Measurements from ENCODE around the gene ZNF408.
A peak's percentile ranks its signal among the peaks of the same experiment; 100 is the strongest.
"Not testable (repeated sequence)": the region's sequence is repeated elsewhere in the genome, so short reads cannot be mapped to it uniquely, and the experiment has no call there.

The ZNF408 gene

DNA sequence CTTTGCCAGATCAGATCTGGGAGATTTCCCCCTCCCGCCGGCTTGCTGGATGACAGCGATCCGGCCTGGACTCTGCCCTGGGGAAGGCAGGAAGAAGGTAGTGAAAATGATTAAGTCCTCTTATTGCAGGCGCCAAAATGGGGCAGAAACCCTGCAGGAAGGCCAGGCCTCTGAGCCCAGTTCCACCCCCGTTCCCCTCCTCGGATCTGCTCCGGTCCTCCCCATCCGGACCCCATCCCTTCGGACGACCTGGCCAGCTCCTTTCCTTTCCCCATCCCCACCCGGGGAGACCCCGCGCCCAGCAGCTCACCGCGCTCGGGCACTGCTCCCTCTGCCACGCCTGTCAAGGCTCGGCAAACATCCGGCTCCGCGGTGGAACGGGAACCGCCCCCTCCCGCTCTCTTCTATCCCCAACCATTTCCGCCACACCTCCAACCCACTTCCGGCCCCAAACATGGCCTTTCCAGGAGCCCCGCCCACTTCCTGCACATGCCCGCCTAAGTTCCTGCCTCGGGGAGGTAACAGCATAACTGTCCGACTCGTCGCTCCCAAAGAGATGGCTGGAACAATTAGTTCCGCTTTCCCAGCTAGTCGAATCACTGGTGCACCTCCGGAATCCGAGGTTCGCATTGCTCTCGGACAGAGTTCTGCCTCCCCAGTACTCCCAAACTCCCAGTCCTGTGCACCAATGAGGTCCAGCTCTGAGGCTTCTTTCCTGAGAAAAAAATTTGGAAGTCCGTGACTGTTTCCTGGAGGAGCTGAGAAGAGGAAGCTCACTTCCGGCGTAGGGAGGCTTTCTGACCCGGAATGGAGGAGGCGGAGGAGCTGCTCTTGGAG is at the start of gene ZNF408, which contains the start of gene ARHGAP1:
Gene ZNF408 (plus strand): TSS at position 791 of the 837 bp plus-strand sequence. CDS start 17 bp downstream, at position 808.
Gene ARHGAP1 (minus strand): TSS at position 379 of the 837 bp plus-strand sequence. CDS start 4,512 bp downstream, outside the sequence.
- DNase-seq: peak; percentile 61

DNA sequence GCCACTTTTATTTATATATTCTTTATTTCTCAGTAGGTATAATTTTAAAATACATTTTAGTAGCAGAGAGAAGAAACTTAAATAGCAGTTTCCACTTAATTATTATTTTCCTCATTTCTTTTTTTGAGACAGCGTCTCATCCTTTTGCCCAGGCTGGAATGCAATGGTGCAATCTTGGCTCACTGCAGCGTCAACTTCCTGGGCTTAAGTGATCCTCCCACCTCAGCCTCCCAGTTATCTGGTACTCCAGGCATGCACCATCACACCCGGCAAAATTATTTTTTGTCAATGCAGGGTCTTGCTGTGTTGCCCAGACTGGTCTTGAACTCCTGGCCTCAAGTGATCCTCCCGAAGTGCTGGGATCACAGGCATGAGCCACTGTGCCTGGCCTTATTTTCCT is 45.2 kb upstream of the ZNF408 start:
- no peak for DNase-seq

DNA sequence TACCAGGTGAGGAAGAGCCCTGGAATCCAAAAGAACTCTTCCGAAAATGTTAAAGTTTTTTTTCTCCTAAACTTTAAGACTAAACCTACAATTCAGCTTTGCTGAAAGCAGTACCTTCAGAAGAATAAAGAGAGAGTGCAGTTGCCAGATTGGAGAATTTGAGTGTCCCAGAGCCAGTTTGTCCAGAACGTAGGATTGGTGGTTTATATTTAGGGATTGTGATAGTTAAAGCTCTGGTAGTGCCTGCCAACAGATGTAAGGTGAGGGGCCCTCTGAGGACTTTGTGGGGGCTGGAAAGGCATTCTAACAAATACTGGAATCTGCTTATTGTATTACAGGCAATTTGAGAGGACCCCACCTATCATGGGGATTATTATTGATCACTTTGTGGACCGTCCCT is 43.6 kb upstream of the ZNF408 start:
- no peak for DNase-seq

DNA sequence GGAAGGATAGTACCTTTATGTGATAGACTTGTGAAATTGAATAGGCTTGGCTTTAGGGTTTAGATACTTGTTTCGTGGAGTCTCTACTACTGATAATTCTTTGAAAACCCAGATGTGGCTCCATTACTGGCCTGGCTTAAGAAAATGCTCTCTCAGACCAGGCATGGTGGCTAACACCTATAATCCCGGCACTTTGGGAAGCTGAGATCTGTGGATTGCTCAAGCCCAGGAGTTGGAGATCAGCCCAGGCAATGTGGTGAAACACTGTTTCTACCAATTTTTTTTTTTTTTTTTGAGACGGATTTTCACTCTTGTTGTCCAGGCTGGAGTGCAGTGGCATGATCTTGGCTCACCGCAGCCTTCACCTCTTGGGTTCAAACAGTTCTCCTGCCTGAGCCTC is 42.6 kb upstream of the ZNF408 start:
- DNase-seq: no peak

- DNase-seq: no peak
These were observed 40.9 kb upstream of the ZNF408 start for GRCh38 chr11:46659908-46660307.

- DNase-seq: no peak
These were observed 39.0 kb upstream of the ZNF408 start for GRCh38 chr11:46661836-46662235.

DNA sequence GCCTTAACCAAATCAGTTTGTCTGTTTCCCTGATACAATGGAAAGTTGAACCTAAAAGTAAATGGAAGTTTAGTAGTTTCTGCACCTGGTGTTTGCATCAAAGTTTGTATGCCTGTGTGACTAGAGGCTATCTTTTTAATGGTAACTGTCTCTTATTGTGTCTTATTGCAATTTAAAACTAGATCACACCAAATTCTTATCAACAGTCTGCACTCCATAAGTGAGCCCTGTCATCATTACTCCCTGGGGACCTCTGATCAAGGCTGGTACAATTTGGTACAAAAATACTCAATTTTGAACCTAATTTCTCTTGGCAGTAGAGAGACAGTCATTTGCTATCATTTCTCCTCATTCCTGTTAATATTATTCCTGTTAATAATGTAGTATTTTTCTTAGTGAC is 38.5 kb upstream of the ZNF408 start:
- no peak for DNase-seq

GRCh38 chr11:46663277-46663940 is 37.4 kb upstream of the ZNF408 start:
- DNase-seq: no peak

DNA sequence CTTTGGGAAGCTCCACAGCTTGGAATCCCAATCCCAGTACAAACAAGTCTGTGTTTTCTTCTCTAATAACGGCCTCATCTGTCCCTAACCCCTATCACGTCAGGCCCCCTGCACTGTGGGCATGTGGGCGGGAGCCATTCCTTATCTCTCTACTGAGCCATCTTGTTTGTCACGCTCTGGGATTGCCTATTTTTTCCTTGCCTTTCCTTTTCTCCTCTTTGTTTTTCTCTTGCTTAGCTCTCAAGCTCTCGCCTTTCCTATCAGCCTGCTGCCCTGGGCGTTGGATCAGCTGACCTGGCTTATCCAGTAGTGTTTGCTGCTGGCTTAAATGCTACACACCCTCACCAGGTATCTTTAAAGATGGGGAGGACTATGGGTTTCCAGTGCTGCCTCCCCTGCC is 36.2 kb upstream of the ZNF408 start:
- no peak for DNase-seq

DNA sequence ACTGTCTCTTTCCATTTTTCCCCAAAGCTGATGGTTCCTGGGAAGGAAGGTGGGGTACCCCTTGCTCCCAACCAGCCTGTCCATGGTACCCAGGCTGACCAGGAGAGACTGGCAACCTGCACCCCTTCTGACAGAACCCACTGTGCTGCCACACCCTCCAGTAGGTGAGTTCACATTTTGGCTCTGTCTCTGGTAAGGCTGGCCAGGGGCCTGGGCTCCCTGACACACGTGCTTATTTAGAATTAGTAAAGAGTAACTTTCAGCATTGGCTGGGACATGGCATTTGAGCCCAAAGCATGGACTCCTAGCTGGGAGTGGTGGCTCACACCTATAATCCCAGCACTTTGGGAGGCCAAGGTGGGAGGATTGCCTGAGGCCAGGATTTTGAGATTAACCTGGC is 35.5 kb upstream of the ZNF408 start:
- DNase-seq: no peak

GRCh38 chr11:46666516-46666915 is 34.3 kb upstream of the ZNF408 start:
- DNase-seq: no peak

GRCh38 chr11:46667043-46667481 is 33.8 kb upstream of the ZNF408 start:
- no peak for DNase-seq

GRCh38 chr11:46668480-46669085 is 32.2 kb upstream of the ZNF408 start:
- no peak for DNase-seq

DNA sequence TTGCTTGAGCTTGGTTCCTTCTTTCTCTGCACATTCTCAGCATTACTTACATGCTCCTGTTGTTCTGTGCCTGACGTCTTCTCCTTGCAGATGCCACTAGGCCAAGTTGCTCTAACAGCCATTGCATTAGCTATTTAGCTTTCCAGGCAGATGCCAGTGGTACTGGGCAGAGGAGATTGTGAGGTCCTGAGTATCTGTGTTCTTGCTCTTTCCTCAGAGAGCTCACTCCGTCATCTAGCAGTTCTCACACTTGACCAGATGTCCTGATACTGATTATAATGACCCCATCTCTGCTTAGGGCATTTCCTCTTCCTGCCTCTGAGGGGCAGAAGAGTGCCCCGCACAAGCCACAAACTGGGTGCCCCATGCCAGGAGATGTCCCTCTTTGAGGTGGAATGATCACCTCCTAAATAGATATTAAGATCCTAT is 31.1 kb upstream of the ZNF408 start:
- no peak for DNase-seq

- DNase-seq: not testable (repeated sequence)
These were observed 30.3 kb upstream of the ZNF408 start for GRCh38 chr11:46670521-46670920.

DNA sequence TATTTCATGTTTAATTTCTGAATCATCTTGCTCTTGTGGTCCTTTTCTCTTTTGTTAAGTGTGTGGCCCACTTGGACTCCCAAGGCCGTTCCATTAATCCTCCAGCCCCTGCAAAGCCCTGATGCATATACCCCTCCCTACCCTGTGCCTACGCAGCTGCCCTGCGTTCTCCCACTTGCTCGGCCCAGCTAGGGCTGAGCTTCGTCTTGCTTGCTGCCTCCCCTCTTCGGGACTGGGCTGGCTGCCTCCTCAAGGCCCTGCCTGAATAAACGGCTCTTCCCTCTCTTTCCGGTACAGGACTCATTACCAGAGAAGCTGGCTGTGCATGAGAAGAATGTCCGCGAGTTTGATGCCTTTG is 28.9 kb upstream of the ZNF408 start:
- no peak for DNase-seq

GRCh38 chr11:46672381-46672839 is 28.4 kb upstream of the ZNF408 start:
- no peak for DNase-seq

GRCh38 chr11:46673713-46674462 is 26.9 kb upstream of the ZNF408 start:
- DNase-seq: no peak

- peak; percentile 2 for DNase-seq
These were observed 26.2 kb upstream of the ZNF408 start for GRCh38 chr11:46674463-46675287.

DNA sequence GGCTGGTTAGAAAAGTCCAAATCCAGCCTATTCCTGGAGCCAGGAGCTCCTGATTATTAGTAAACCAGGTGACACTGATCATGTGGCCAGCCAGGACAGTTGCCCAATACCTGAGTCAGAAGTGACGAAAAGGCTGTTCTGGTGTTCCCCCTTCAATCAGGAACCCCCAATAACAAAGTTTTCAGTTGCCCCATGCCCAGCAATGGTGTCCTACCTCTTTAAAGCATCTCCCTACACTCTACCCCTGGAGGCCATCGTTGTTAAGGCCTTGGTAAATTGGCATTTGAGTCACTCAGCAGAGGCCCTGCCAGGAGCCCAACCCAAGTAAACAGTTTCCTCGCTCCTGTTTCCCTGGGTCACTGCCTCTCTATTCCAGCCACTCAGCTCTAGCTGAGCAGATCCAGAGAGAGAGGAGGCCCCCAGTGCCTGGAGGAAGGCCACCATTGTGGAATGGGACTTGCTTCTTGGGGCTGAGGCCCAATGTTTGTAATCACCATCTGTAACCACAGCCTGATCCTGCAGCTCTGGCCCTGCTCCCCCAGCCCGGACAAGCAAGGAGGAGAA is 25.5 kb upstream of the ZNF408 start:
- no peak for DNase-seq

GRCh38 chr11:46675949-46676348 is 24.9 kb upstream of the ZNF408 start:
- no peak for DNase-seq
